Spleen (tissue), 7 donors: ENCODE data around the gene RAB14.

ENCODE experiments used
- POLR2A ChIP-seq, 3 donors: fragments of 450-650 bp; IDR thresholded peaks; one replicate each; pipeline ENCODE4 v1.5.1; 2017; ENCODE audit warnings: antibody characterized with exemption in 3 of 3, mild to moderate bottlenecking in 1 of 3
- POLR2AphosphoS5 ChIP-seq, 3 donors: sonication (generic); formaldehyde crosslinking; IDR thresholded peaks; one replicate each; pipeline ENCODE4 v1.5.1; 2017; ENCODE audit warnings: antibody characterized with exemption in 3 of 3
- TF ChIP-seq, protein P1 (sequence below), 11 experiments: fragments of 200-600 bp in 7 of 11; fragments of 450-650 bp in 4 of 11; sonication (generic) in 4 of 11; IDR thresholded peaks in 8 of 11; conservative IDR thresholded peaks in 3 of 11; 1 replicate in 7 of 11; 2 replicates in 4 of 11; pipeline versions ENCODE4 v1.4.0 to v1.8.0; 2016 to 2021; ENCODE audit warnings: antibody characterized with exemption in 11 of 11, inconsistent platforms in 4 of 11, mild to moderate bottlenecking in 1 of 11
- donor health status: DM: no; HTN: no; CAD: no; lungs with moderate emphysema.
- donor health status: DM: no; HTN: no; CAD: no.
- donor health status: DM: no; HTN: no; CAD: no.

- TF ChIP-seq POLR2A (IDR thresholded peaks at IDR 0.05) (no peak), POLR2AphosphoS5 (IDR thresholded peaks at IDR 0.05) (no peak)
- TF ChIP-seq, protein P1, sequence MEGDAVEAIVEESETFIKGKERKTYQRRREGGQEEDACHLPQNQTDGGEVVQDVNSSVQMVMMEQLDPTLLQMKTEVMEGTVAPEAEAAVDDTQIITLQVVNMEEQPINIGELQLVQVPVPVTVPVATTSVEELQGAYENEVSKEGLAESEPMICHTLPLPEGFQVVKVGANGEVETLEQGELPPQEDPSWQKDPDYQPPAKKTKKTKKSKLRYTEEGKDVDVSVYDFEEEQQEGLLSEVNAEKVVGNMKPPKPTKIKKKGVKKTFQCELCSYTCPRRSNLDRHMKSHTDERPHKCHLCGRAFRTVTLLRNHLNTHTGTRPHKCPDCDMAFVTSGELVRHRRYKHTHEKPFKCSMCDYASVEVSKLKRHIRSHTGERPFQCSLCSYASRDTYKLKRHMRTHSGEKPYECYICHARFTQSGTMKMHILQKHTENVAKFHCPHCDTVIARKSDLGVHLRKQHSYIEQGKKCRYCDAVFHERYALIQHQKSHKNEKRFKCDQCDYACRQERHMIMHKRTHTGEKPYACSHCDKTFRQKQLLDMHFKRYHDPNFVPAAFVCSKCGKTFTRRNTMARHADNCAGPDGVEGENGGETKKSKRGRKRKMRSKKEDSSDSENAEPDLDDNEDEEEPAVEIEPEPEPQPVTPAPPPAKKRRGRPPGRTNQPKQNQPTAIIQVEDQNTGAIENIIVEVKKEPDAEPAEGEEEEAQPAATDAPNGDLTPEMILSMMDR (IDR thresholded peaks at IDR 0.05 in 8 of 11, conservative IDR thresholded peaks at IDR 0.05 in 3 of 11), result no peak
Measured at GRCh38 chr9:121196389-121196788, 5.3 kb downstream of the RAB14 start.
